GM12873 (cell line): Measurements from ENCODE around the gene DUSP18.

Source experiments
- CTCF ChIP-seq: IDR thresholded peaks from 2 replicates; pipeline ENCODE4 v1.5.1; 2012; ENCODE audit warnings: low read depth, mild to moderate bottlenecking, moderate library complexity, low read length, control low read depth; ENCODE audit not compliant: insufficient read depth; ENCODE audit errors: missing control alignments

DUSP18 gene

GRCh38 chr22:30671071-30671470, 3.4 kb upstream of the DUSP18 start:
- TF ChIP-seq CTCF, result no peak

GRCh38 chr22:30668386-30668710, 673 bp upstream of the DUSP18 start:
- no peak for TF ChIP-seq CTCF

- TF ChIP-seq CTCF, result no peak
Measured at GRCh38 chr22:30667107-30667493, 575 bp downstream of the DUSP18 start.

- no peak for TF ChIP-seq CTCF
Measured at GRCh38 chr22:30665786-30666185, 1.9 kb downstream of the DUSP18 start.

- no peak for TF ChIP-seq CTCF
Measured at GRCh38 chr22:30665266-30665665, 2.4 kb downstream of the DUSP18 start.

GRCh38 chr22:30664798-30665197, 2.9 kb downstream of the DUSP18 start:
- TF ChIP-seq CTCF, result no peak

- no peak for TF ChIP-seq CTCF
Measured at GRCh38 chr22:30662040-30662439, 5.6 kb downstream of the DUSP18 start.

GRCh38 chr22:30655532-30655931, 12.1 kb downstream of the DUSP18 start:
- TF ChIP-seq CTCF, result no peak
